HG02588 (cell line): ENCODE results near the gene PIAS1.

Experiments
- ATAC-seq: cut with Tn5 transposase; IDR thresholded peaks from one replicate; pipeline ENCODE4 v1.9.1; 2021; ENCODE audit warnings: mild to moderate bottlenecking, moderate library complexity; ENCODE audit not compliant: unreplicated experiment

The PIAS1 gene

GRCh38 chr15:68062214-68062613 is 8.1 kb downstream of the PIAS1 start:
- ATAC-seq = no peak

- ATAC-seq = no peak
Observed at GRCh38 chr15:68062946-68063465, 8.9 kb downstream of the PIAS1 start.

- ATAC-seq = no peak
Observed at GRCh38 chr15:68063606-68064005, 9.5 kb downstream of the PIAS1 start.

- no peak for ATAC-seq
Observed at GRCh38 chr15:68073576-68074288, 19.6 kb downstream of the PIAS1 start.

GRCh38 chr15:68075764-68076385 is 21.8 kb downstream of the PIAS1 start:
- ATAC-seq = no peak

- no peak for ATAC-seq
Observed at GRCh38 chr15:68078365-68078764, 24.2 kb downstream of the PIAS1 start.

- no peak for ATAC-seq
Observed at GRCh38 chr15:68080334-68080733, 26.2 kb downstream of the PIAS1 start.

GRCh38 chr15:68080783-68081182 is 26.7 kb downstream of the PIAS1 start:
- no peak for ATAC-seq

GRCh38 chr15:68081869-68082505 is 27.9 kb downstream of the PIAS1 start:
- ATAC-seq = no peak

GRCh38 chr15:68082735-68083134 is 28.6 kb downstream of the PIAS1 start:
- ATAC-seq = no peak

GRCh38 chr15:68083463-68083862 is 29.3 kb downstream of the PIAS1 start:
- ATAC-seq = no peak

- ATAC-seq = no peak
Observed at GRCh38 chr15:68085052-68085451, 30.9 kb downstream of the PIAS1 start.

- no peak for ATAC-seq
Observed at GRCh38 chr15:68091743-68092142, 37.6 kb downstream of the PIAS1 start.

GRCh38 chr15:68096099-68096498 is 42.0 kb downstream of the PIAS1 start:
- no peak for ATAC-seq

GRCh38 chr15:68097029-68097428 is 42.9 kb downstream of the PIAS1 start:
- no peak for ATAC-seq

GRCh38 chr15:68098465-68098864 is 44.4 kb downstream of the PIAS1 start:
- no peak for ATAC-seq

GRCh38 chr15:68100194-68100593 is 46.1 kb downstream of the PIAS1 start:
- no peak for ATAC-seq

- ATAC-seq = no peak
Observed at GRCh38 chr15:68103603-68104002, 49.5 kb downstream of the PIAS1 start.

- ATAC-seq = no peak
Observed at GRCh38 chr15:68106656-68107055, 52.5 kb downstream of the PIAS1 start.

GRCh38 chr15:68107142-68107541 is 53.0 kb downstream of the PIAS1 start:
- no peak for ATAC-seq

GRCh38 chr15:68112706-68113105 is 58.6 kb downstream of the PIAS1 start:
- no peak for ATAC-seq

- no peak for ATAC-seq
Observed at GRCh38 chr15:68113273-68113672, 59.2 kb downstream of the PIAS1 start.
